HFFc6 (cell line): ENCODE measurements around the gene HSPBAP1. TPM values are rescaled to one million over a fixed set of nuclear protein-coding genes. Genes with fewer than 3 reads are reported as not detected.
A peak's percentile ranks its signal among the peaks of the same experiment; 100 is the strongest.

ENCODE experiments used
- DNase-seq: peaks from one replicate; pipeline ENCODE4 v3.0.0-alpha.2; 2018
- H3K27ac Mint-ChIP-seq: 2 replicates; pipeline ENCODE4 v1.8.0; 2020; ENCODE audit warnings: mild to moderate bottlenecking, mixed read lengths
- H3K27me3 Mint-ChIP-seq: 2 replicates; pipeline ENCODE4 v1.8.0; 2021; ENCODE audit warnings: mild to moderate bottlenecking, moderate library complexity, mixed read lengths; ENCODE audit not compliant: insufficient read depth
- H3K36me3 Mint-ChIP-seq: 2 replicates; pipeline ENCODE4 v1.8.0; 2021; ENCODE audit warnings: low read depth, mixed read lengths
- H3K4me1 Mint-ChIP-seq: 2 replicates; pipeline ENCODE4 v1.8.0; 2020; ENCODE audit warnings: low read depth, mixed read lengths
- H3K4me3 Mint-ChIP-seq: 2 replicates; pipeline ENCODE4 v1.8.0; 2020; ENCODE audit warnings: mild to moderate bottlenecking, moderate library complexity, mixed read lengths
- H3K9me3 Mint-ChIP-seq: 2 replicates; pipeline ENCODE4 v1.8.0; 2020; ENCODE audit warnings: mild to moderate bottlenecking, mixed read lengths
- CTCF ChIP-seq: fragments of 200-600 bp; sonication (generic); IDR thresholded peaks from 2 replicates; pipeline ENCODE4 v1.5.0; 2021; ENCODE audit warnings: antibody characterized with exemption, mild to moderate bottlenecking
- total RNA-seq, 6 experiments: library from RNA; stranded (reverse); fragmentation: NEBNext Ultra II Directional; extraction: Animal tissue kit (Norgen Biotek cat#: 25700); gene quantifications; 2 replicates in 1 of 6; 3 replicates in 5 of 6; pipeline ENCODE4 v1.2.3, GENCODE V29; 2021

Gene HSPBAP1
- total RNA-seq, 6 experiments from 2014 or later = 1.5 to 3.2 (median 2.6) TPM

GRCh38 chr3:122774564-122774963 lies 19.1 kb downstream of the HSPBAP1 start:
- Mint-ChIP-seq H3K36me3 (no peaks in the 10 kb centered on the region), H3K27ac (no peak overlapping the region), H3K4me1 (no peaks in the 10 kb centered on the region), H3K9me3 (no peaks in the 10 kb centered on the region), H3K27me3 (0 out of 2 replicates have a peak, but pooled peaks cover 2% of the 10 kb centered on the region), H3K4me3 (no peak overlapping the region)
- DNase-seq = peak; percentile 47
- peak; percentile 39; the same call in 1 of the 2 replicates for TF ChIP-seq CTCF

GRCh38 chr3:122773944-122774509 lies 19.6 kb downstream of the HSPBAP1 start:
- no peak for TF ChIP-seq CTCF
- H3K4me3 Mint-ChIP-seq = no peak overlapping the region
- H3K9me3 Mint-ChIP-seq = no peaks in the 10 kb centered on the region
- 0 out of 2 replicates have a peak, but pooled peaks cover 2% of the 10 kb centered on the region for H3K27me3 Mint-ChIP-seq
- H3K36me3 Mint-ChIP-seq = no peaks in the 10 kb centered on the region
- H3K27ac Mint-ChIP-seq = no peak overlapping the region
- no peaks in the 10 kb centered on the region for H3K4me1 Mint-ChIP-seq
- DNase-seq = no peak

- no peak for DNase-seq
- Mint-ChIP-seq H3K27ac (no peak overlapping the region), H3K27me3 (0 out of 2 replicates have a peak, but pooled peaks cover 2% of the 10 kb centered on the region), H3K4me3 (no peak overlapping the region), H3K36me3 (no peaks in the 10 kb centered on the region), H3K4me1 (no peaks in the 10 kb centered on the region), H3K9me3 (no peaks in the 10 kb centered on the region)
- TF ChIP-seq CTCF = no peak
Observed at GRCh38 chr3:122772827-122773226, 20.8 kb downstream of the HSPBAP1 start.

GRCh38 chr3:122770521-122771202 lies 23.0 kb downstream of the HSPBAP1 start:
- Mint-ChIP-seq H3K4me1 (no peaks in the 10 kb centered on the region), H3K27me3 (0 out of 2 replicates have a peak, but pooled peaks cover 2% of the 10 kb centered on the region), H3K9me3 (no peaks in the 10 kb centered on the region), H3K36me3 (no peaks in the 10 kb centered on the region), H3K4me3 (no peak overlapping the region), H3K27ac (no peak overlapping the region)
- DNase-seq = no peak
- TF ChIP-seq CTCF = no peak

GRCh38 chr3:122767540-122768372 lies 25.9 kb downstream of the HSPBAP1 start:
- H3K27ac Mint-ChIP-seq = no peak overlapping the region
- TF ChIP-seq CTCF = no peak
- H3K36me3 Mint-ChIP-seq = no peaks in the 10 kb centered on the region
- H3K4me3 Mint-ChIP-seq = no peak overlapping the region
- H3K4me1 Mint-ChIP-seq = no peaks in the 10 kb centered on the region
- H3K27me3 Mint-ChIP-seq = no peaks in the 10 kb centered on the region
- DNase-seq = no peak
- H3K9me3 Mint-ChIP-seq = no peaks in the 10 kb centered on the region
